Parathyroid adenoma (tissue), 2 donors: ENCODE data around the gene MED1.

Experiments used
- H2AFZ ChIP-seq: fragments of 300-600 bp; sonication (generic); one replicate; pipeline ENCODE4 v1.7.0; 2017; ENCODE audit warnings: antibody characterized with exemption, mild to moderate bottlenecking
- H3K27ac ChIP-seq: fragments of 300-600 bp; sonication (generic); one replicate; pipeline ENCODE4 v1.7.0; 2017
- H3K27me3 ChIP-seq: fragments of 300-600 bp; sonication (generic); one replicate; pipeline ENCODE4 v1.7.0; 2017; ENCODE audit warnings: low read length; ENCODE audit not compliant: control insufficient read depth, insufficient read depth
- H3K36me3 ChIP-seq: fragments of 300-600 bp; sonication (generic); one replicate; pipeline ENCODE4 v1.7.0; 2017; ENCODE audit warnings: low read length; ENCODE audit not compliant: control insufficient read depth, insufficient read depth
- H3K4me1 ChIP-seq: fragments of 300-600 bp; sonication (generic); one replicate; pipeline ENCODE4 v1.7.0; 2017; ENCODE audit warnings: control low read depth
- H3K4me2 ChIP-seq: fragments of 300-600 bp; sonication (generic); one replicate; pipeline ENCODE4 v1.7.0; 2017; ENCODE audit warnings: low read length
- H3K4me3 ChIP-seq: fragments of 300-600 bp; sonication (generic); one replicate; pipeline ENCODE4 v1.7.0; 2017; ENCODE audit warnings: low read depth, low read length
- H3K79me2 ChIP-seq: fragments of 300-600 bp; sonication (generic); one replicate; pipeline ENCODE4 v1.7.0; 2017; ENCODE audit warnings: control low read depth
- H3K9ac ChIP-seq: fragments of 300-600 bp; sonication (generic); one replicate; pipeline ENCODE4 v1.7.0; 2017; ENCODE audit warnings: mild to moderate bottlenecking
- H3K9me3 ChIP-seq: fragments of 300-600 bp; sonication (generic); one replicate; pipeline ENCODE4 v1.7.0; 2017; ENCODE audit warnings: low read length; ENCODE audit not compliant: control insufficient read depth
- TF ChIP-seq, protein P1 (sequence below): fragments of 300-600 bp; sonication (generic); IDR thresholded peaks from one replicate; pipeline ENCODE4 v1.7.0; 2017; ENCODE audit warnings: antibody characterized with exemption, mild to moderate bottlenecking
- donor health status: primary hyperparathyroidism.

Gene MED1

DNA sequence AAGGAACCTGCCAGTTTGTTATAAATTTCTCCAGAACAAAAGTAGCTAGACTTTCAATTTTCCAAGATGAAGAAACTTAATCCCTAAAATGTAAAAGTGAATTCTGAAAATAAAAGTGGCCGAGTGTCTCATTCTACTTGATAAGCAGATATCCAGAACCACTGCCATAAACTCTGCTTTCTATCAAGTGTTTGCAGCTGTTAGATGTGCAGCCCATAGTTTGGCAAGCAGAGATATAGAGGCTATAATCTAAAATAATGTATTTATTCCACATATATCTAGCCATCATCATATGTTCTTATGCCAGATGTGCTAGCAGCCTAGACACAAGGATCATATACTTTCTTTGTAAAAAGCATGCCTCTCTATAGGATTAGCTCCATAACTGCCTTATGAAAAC lies 34.9 kb downstream of the MED1 start:
- H3K4me1 ChIP-seq: no peaks in the 10 kb centered on the region
- no peak overlapping the region for H3K4me2 ChIP-seq
- H3K79me2 ChIP-seq: no peaks in the 10 kb centered on the region
- TF ChIP-seq, protein P1, sequence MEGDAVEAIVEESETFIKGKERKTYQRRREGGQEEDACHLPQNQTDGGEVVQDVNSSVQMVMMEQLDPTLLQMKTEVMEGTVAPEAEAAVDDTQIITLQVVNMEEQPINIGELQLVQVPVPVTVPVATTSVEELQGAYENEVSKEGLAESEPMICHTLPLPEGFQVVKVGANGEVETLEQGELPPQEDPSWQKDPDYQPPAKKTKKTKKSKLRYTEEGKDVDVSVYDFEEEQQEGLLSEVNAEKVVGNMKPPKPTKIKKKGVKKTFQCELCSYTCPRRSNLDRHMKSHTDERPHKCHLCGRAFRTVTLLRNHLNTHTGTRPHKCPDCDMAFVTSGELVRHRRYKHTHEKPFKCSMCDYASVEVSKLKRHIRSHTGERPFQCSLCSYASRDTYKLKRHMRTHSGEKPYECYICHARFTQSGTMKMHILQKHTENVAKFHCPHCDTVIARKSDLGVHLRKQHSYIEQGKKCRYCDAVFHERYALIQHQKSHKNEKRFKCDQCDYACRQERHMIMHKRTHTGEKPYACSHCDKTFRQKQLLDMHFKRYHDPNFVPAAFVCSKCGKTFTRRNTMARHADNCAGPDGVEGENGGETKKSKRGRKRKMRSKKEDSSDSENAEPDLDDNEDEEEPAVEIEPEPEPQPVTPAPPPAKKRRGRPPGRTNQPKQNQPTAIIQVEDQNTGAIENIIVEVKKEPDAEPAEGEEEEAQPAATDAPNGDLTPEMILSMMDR: no peak
- H3K27me3 ChIP-seq: no peaks in the 10 kb centered on the region
- no peaks in the 10 kb centered on the region for H3K36me3 ChIP-seq
- no peak overlapping the region for H3K9ac ChIP-seq
- H3K9me3 ChIP-seq: no peaks in the 10 kb centered on the region
- H3K27ac ChIP-seq: no peak overlapping the region
- no peak overlapping the region for H3K4me3 ChIP-seq
- H2AFZ ChIP-seq: no peak overlapping the region

DNA sequence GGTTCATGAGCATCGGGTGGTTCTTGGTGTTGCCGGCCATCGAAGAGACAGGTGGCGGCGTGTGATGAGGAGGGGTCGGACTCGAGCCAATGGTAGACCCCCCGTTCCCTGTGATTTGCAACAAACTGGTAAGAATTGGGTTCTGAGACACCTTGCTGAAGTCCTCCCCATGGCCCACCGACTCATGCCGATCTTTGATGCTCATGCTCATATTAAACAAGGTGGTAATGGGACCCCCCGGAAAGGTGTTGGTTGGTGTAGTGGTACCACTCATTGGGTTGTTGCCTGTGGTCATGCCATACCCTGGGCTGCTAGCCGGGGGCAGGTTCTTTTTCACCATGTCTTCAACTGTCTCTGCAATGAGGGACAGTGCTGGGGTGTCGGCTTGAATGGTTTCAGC lies 40.8 kb downstream of the MED1 start:
- Histone ChIP-seq H3K9ac (no peak overlapping the region), H3K4me2 (no peak overlapping the region), H2AFZ (no peak overlapping the region), H3K36me3 (no peaks in the 10 kb centered on the region), H3K4me3 (no peak overlapping the region), H3K9me3 (no peaks in the 10 kb centered on the region), H3K27me3 (no peaks in the 10 kb centered on the region), H3K4me1 (no peaks in the 10 kb centered on the region), H3K79me2 (no peaks in the 10 kb centered on the region), H3K27ac (no peak overlapping the region)
- TF ChIP-seq, protein P1: no peak

DNA sequence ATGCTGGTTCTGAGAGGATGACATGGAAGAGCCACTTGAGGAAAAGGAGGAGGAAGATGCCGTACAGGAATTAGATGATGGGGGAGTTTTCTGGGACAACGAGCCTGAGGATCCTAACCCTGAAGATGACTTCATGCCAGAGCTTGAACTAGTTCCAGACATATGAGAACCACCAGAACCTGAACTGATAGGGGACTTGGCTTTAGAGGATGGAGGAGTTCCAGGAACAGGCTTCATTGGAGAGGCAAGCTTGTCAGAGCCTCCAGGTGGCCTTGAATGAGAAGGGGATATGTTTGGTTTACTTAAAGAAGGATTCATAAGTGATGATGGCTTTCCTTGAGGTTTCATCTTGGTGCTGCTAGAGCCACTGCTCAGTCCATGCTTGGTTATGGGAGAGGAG lies 42.7 kb downstream of the MED1 start:
- Histone ChIP-seq H3K27me3 (no peaks in the 10 kb centered on the region), H3K36me3 (no peaks in the 10 kb centered on the region), H3K9me3 (no peaks in the 10 kb centered on the region), H3K4me3 (no peak overlapping the region), H3K4me1 (no peaks in the 10 kb centered on the region), H3K79me2 (no peaks in the 10 kb centered on the region), H3K4me2 (no peak overlapping the region), H3K9ac (no peak overlapping the region), H2AFZ (no peak overlapping the region), H3K27ac (no peak overlapping the region)
- TF ChIP-seq, protein P1: no peak

DNA sequence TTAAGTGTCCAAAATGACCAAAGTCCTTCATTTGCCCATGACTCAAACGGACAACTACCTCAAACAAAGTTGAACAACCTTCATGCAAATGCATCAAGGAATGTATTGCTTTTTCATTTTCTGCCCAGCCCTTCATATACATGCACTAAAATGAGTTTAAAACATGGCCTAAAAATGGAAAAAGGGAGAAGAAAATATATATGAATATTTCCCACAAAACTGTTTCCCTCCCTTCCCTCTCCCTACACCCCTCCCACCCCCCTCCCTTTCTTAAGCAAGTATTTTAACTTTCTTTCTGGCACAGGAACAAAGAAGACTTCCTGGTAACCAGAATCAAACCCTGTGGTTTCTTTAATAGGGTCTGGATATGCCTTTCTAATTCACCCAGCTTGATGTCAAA lies 44.1 kb downstream of the MED1 start:
- Histone ChIP-seq H3K9me3 (no peaks in the 10 kb centered on the region), H3K27me3 (no peaks in the 10 kb centered on the region), H3K4me2 (no peak overlapping the region), H2AFZ (no peak overlapping the region), H3K9ac (no peak overlapping the region), H3K79me2 (no peaks in the 10 kb centered on the region), H3K4me3 (no peak overlapping the region), H3K4me1 (no peaks in the 10 kb centered on the region), H3K36me3 (no peaks in the 10 kb centered on the region), H3K27ac (no peak overlapping the region)
- TF ChIP-seq, protein P1: no peak

DNA sequence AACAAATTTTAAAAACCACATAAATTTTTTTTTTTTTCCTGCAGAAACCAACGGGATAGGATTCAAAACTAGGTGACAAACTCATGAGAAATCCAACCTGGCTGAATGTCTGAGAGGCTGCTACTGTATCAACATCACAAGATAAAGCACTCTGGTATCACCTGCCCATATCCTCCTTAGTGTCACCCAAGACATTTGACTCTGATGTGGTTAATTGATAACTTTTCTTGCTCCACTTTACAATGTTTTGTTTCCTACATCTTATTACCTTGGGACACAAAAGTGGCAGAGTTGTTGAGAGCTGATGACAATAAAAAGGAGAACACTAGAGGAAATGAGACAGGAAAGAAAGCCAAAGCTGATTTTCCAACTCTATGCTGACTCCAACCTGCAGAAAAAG lies 45.6 kb downstream of the MED1 start:
- no peaks in the 10 kb centered on the region for H3K27me3 ChIP-seq
- no peaks in the 10 kb centered on the region for H3K4me1 ChIP-seq
- H3K36me3 ChIP-seq: no peaks in the 10 kb centered on the region
- H3K9ac ChIP-seq: no peak overlapping the region
- no peak overlapping the region for H2AFZ ChIP-seq
- TF ChIP-seq, protein P1: no peak
- H3K79me2 ChIP-seq: peaks cover 5% of the 10 kb centered on the region
- H3K4me2 ChIP-seq: no peak overlapping the region
- no peak overlapping the region for H3K27ac ChIP-seq
- H3K4me3 ChIP-seq: no peak overlapping the region
- no peaks in the 10 kb centered on the region for H3K9me3 ChIP-seq
